GM21515 (cell line): Measurements from ENCODE around the gene DYNC1H1.
"Not testable (repeated sequence)": the region's sequence is repeated elsewhere in the genome, so short reads cannot be mapped to it uniquely, and the experiment has no call there.

Source experiments
- ATAC-seq: cut with Tn5 transposase; IDR thresholded peaks from one replicate; pipeline ENCODE4 v1.9.1; 2021; ENCODE audit not compliant: unreplicated experiment

The DYNC1H1 gene

DNA sequence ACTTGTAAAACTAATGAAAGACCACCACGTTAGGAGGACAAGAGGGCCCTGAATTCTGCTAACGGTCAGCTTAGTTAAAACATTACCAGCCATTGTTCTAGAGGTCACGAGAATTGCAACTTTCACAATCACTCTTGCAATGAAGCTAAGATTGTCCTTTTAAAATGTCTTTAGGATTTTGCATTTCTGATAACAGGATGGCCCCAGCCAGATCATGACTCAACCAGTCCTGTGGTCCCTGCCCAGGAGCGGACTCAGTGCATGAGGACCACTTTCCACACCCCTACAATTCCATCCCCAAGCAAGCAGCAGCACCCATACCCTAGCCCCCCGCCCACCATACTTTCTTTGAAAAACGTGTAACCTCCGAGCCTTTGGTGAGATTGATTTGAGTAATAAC, 93.8 kb downstream of the DYNC1H1 start:
- ATAC-seq, result no peak

DNA sequence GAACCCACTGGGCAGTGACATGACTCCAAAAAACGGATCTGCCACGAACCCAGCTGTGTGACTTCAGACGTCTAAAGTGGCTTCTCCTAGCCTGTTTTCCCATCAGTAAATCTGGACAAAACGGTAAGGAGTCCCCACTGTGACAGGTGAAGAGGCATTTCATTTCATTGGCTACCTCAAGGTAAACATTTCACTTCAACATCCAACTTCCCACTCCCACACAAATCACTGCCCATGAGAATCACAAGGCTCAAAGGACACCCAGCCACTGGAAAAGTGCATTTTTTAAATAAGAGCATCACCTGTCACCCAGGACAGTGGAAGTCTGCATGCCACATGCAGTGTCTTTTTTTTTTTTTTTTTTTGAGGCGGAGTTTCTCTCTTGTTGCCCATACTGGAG, 94.6 kb downstream of the DYNC1H1 start:
- ATAC-seq, result no peak

DNA sequence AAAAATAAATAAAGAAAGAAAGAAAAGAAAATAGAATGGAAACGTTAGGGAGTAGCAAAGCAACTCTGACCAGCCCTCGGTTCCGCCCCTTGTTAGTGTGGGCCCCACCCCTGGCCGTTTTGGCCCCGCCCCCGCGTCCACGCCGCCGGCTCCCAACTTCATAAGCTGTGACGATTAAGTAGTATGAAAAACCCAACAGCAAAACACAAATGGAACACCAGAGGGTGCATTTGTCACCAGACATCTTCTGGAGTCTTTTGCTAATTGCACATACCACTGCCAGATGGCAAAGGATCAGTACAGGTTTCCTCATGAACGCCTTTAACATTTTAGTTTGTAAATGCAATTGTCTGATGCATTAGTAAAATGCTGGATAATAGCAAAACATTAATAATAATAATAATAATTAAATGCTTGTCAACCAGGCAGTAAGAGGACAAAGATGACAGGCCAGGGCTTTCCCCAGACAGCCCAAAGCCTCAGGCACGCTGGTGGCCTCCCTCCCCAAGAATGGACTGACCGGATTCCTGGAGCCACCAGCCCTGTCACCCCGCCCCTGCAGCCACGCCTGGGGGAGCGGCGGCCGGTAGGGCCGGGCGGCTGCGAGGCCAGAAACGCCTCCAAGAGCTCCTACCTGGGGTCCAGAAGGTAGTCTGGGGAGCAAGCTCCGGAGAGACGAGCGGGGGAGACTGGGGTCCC, 98.9 kb downstream of the DYNC1H1 start:
- no peak for ATAC-seq

DNA sequence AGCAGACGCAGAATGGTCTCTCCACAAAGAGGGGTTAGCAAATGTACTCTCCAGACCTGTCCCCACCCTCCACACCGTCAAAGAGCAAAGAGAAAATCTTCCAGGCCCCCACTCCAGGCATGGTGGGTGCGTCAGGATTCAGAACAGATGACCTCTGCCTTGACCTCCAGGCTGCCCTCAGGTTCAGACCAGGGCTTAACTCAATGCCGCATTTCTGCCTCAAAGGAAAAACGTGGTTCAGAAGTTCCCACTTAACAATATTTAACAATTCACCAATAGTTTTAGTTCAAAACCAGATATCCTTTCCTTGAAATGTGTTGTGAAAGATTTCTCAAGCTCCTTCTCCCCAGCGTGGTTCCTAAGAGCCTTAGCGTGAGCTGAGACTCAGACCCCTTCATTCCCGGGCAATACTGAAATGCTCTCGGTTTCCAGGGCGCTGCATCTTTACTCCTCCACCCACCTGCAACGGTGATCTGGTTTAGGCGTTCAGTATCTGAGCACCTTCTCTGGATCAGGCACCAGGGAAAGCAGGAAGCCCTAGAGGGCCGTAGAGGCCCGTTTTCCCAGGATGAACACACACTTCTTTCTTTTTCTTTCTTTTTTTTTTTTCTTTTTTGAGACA, 99.5 kb downstream of the DYNC1H1 start:
- no peak for ATAC-seq

DNA sequence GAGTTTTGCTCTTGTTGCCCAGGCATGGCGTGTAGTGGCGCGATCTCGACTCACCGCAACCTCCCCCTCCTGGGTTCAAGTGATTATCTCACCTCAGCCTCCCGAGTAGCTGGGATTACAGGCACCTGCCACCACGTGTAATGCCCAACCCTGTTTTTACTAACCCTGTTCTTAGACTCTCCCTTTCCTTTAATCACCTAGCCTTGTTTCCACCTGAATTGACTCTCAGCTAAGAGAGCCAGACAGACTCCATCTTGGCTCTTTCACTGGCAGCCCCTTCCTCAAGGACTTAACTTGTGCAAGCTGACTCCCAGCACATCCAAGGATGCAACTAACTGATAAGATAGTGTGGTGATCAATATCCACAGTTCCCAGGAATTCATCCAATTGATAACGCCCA, 100.2 kb downstream of the DYNC1H1 start:
- not testable (repeated sequence) for ATAC-seq

DNA sequence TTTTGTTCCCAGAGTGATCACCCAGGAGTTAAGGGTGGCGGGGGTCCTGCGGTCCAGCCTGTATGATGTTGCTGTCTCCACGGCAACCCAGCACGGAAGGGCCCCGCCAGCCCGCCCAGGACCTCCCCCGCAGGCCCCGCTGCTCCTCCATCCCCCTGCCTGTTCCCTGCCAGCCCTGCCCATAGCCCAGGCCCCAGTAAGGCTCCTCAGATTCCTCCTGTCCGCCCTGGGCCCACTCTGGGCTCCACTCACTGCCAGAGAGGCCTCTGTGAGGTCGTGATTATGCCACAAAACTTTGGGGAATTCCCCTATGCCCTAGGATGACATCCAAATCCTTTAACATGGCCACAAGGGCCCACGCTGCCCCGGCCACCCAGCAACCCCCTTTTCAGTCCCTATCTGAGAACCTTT, 101.7 kb downstream of the DYNC1H1 start:
- ATAC-seq, result no peak

DNA sequence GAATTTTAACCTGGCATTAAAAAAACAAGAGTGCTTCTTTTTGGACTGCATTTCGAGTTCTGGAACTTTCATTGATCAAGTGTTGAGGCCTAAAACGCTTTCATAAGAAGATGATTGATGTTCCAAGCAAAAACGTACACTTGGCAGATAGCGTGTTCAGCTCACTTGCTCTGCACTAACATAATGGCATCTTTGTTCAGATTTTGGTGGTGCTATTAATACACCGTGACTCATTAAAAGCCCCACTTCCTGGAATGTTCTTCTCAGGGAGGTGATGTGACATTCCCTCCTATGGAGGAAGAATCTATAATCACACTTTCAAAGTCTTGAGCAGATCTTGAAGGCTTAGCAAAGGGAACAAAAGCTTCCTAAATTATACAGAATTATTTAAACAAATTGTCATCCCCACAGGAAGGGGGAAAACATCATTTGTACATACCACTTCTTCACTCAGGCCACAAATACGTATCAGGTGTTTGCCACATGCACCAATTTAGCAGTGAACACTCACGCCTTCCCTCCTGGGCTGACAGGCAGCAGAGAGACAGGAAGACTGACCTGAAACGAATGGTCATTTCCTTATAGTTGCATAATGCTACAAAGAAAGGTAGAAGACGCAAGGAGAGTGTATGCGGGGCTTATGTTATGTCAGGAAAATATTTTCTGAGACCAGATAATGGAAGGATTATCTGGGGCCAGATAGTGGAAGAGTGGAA, 107.1 kb downstream of the DYNC1H1 start:
- ATAC-seq, result no peak

DNA sequence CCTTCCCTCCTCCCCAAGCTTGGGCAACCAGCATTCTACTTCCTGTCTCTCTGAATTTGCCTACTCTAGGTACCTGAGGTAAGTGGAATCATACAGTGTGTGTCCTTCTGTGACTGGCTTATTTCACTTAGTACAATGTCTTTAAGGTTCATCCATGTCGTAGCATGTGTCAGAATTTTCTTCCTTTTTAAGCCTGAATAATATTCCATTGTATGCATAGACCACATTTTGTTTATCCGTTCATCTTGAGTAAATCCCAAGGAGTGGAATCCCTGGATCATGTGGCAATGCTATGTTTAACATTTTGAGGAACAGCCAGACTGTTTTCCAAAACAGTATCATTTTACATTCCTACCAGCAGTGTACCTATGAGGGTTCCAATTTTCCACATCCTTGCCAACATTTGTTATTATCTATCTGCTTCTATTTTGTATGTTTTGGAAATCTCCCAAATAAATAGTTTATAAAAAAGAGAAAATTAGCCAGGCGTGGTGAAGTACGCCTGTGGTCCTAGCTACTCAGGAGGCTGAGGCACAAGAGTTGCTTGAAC, 110.1 kb downstream of the DYNC1H1 start:
- no peak for ATAC-seq

DNA sequence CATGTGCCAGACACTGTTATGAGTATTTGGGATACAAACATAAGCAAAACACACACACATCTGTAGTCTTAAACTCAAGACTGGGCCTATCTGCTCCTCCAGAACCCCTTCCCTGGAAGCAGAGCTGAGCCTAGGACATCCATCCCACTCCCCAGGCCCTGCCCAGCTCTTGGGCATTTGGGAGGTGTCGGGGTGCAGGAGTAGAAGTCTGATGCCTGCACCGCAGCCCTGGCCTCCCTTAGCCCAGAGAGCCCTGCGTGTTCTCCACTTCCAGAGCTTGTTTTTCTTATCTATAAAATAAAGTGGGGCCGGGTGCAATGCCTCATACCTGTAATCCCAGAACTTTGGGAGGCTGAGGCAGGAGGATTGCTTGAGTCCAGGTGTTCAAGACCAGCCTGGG, 110.8 kb downstream of the DYNC1H1 start:
- no peak for ATAC-seq

DNA sequence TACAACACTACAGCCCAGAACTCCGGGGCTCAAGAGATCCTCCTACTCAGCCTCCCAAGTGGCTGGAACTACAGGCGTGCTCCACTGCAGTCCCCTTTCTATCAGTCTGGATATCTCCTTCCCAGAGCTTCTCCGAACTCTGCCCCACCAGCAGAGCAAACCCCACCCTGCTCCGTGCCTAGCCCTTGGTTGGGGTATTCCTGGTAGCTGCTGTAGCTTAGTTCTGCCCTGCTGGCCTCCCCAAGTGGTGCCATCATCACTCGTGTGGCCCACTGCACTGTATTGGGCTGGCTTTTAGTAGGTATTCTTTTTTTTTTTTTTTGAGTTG, 113.0 kb downstream of the DYNC1H1 start:
- ATAC-seq, result no peak

DNA sequence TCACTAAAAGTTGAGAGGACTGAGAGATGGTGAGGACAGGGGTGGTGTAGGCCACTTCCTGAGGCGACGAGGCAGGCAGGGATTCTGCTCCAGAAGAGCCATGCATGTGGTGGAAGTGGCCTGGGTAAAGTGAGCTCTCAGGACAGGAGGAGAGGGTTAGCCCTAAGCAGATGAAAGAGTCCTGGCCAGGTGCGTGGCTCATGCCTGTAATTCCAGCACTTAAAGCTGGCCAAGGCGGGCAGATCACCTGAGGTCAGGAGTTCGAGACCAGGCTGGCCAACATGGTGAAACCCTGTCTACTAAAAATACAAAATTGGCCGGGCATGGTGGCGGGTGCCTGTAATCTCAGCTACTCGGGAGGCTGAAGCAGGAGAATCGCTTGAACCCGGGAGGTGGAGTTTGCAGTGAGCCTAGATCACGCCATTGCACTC, 114.0 kb downstream of the DYNC1H1 start:
- not testable (repeated sequence) for ATAC-seq

DNA sequence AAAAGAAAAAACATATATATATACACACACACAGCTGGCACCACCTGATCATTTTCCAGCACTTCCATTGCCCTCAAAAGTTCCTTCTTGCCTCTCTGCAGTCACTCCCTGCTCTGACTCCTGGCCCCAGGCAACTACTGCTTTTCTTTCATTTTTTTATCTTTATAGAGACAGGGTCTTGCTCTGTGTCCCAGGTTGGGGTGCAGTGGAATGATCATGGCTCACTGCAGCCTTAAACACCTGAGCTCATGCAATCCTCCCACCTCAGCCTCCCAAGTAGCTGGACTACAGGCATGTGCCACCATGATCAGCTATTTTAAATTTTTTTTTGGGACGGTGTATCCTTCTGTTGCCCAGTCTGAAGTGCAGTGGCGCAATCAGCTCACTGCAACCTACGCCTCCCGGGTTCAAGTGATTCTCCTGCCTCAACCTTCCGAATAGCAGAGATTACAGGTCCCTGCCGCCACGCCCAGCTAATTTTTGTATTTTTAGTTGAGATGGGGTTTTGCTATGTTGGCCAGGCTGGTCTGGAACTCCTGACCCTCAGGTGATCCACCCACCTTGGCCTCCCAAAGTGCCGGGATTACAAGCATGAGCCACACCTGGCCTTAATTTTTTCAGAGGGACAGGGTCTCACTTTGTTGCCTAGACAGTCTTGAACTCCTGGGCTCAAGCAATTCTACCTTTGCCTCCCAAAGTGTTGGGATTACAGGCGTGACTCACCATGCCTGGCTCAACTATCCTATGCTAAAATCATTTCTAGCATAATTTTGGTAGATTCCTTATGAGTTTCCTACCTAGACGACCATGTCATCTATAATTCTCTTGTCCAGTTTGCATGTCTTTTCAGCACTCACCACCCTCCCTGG, 114.7 kb downstream of the DYNC1H1 start:
- ATAC-seq, result no peak

DNA sequence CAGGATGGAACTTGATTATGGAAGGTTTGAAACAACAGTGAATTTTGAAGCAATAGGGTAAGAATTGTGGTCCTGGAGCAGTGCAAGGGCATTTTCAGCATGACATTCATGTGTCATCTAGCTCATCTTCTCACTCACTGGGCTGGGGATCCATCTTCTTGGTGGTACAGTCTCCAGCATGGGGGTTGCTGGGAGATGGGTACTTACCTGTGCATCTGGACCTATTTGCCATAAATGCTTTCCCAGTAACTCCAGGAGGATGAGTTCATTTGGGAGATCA, 115.3 kb downstream of the DYNC1H1 start:
- ATAC-seq, result no peak

DNA sequence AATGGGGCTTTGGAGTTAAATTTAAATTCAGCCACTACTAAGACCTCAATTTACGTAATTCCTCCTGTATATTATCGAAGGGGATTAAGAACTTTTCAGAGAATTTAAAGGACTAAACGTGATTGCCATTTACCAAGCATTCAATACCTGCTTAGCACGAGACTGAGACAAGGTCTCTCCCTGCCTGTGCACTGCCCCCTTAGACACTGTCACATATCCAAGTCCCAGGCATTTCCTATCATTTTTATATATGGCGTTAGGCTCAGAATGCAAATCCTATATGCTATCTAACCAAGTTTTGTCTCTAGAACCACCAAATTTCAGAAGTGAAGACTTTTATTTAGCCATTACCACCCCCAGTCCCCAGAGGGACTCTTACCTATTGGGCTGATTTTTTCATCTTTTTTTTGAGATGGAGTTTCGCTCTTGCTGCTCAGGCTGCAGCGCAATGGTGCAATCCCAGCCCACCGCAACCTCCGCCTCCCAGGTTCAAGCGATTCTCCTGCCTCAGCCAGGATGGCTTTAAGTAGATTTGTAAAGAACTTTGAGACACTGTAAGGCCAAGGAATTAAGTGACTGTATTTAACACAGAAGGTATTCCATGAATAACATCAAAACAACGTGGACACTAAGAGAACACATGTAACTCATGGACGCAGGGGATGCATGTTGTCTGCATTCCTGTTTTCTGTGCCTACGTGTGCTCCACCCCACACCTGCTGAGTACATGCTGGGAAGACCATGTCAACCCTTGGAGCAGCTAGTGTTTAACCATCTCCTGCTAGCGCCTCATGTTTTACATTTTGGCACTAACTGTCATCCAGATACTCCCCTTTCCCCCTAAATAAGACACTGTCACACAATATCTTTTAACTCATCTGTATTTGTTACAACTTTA, 116.1 kb downstream of the DYNC1H1 start:
- no peak for ATAC-seq

DNA sequence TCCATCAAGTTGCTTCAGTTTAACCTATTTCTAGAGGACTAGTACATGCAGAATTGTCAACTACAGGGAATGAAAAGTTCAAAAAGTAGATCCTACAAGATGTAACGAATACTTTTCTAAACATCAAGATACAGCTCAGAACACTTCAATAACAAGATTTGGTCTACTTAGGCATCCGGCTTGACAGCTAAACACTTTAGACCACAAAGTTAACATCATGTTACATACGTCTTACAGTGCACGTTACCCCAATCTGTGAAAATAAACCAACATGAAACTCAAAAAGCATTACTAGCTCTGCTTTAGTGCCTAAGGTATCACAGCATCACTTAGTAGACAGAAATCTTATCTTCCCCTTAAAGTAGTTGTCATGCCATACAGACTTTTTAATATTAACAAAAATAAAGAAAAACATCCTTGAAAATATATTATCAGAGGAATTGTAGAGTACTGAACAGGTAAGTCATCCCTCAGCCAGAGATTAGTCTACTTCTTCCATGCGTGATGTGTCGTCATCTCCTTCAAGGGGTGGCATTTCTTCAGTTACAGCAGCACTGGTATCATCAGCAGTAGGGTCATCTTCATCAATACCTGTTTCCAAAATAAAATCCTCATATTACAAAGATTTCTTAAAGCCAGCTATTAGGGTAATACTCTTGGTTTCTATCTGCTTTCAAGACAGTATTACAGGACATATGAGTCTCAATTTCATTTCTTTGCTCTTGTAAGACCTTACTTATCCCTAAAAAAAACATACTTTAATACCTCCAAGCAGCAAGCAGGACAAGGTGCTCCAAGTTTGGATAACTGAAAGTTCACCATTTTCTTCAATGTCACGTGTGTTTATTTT, 117.1 kb downstream of the DYNC1H1 start:
- ATAC-seq, result no peak

DNA sequence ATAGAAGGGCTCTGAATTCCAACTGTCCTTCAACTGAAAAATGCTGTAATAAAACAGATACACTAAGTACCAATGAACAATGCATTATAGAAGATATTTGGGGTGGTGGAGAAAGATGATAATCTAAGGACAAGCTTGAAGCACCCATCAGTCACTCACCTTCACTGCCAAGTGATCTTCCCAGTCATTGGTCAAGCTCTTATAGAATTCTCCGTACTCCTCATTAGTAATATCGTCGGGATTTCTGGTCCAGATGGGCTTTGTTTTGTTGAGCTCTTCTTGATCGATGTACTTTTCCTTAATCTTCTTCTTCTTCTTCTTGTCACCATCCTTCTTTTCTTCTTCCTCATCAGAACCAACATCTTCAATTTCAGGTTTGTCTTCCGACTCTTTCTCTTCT, 120.1 kb downstream of the DYNC1H1 start:
- not testable (repeated sequence) for ATAC-seq

DNA sequence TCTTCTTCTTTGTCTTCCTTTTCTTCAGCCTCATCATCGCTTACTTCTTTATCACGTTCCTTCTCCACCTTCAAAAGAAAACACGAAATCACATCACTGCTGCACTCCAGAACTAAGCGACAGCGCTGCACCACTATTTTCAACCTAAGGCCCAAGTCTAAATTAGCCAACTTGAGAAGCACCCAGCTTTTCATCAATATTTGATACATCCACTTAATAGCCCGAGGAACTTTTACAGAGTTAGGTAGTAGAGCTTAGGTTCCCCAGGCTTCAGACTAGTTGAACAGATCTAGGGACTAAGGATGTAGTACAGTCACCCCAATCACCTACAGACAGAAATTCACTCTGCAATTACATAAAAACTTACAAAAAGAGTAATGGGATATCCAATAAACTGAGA, 120.6 kb downstream of the DYNC1H1 start:
- no peak for ATAC-seq

DNA sequence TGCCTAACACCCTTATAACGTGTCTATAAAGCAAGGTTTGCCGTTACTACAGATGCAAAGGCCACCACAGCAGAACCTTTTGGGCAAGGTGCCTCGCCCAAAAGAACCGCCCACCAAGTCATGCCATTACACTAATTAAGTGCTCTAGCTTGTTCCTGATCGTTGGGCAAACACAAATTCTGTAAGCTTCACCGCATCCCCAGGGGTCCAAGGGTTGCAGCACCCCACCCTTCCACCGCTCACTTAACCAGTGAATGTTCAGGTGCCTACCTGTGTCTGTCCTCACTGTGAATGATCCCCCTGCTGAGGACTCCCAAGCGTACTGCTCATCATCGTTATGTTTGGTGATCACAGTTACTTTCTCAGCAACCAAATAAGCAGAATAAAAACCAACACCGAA, 121.1 kb downstream of the DYNC1H1 start:
- no peak for ATAC-seq

DNA sequence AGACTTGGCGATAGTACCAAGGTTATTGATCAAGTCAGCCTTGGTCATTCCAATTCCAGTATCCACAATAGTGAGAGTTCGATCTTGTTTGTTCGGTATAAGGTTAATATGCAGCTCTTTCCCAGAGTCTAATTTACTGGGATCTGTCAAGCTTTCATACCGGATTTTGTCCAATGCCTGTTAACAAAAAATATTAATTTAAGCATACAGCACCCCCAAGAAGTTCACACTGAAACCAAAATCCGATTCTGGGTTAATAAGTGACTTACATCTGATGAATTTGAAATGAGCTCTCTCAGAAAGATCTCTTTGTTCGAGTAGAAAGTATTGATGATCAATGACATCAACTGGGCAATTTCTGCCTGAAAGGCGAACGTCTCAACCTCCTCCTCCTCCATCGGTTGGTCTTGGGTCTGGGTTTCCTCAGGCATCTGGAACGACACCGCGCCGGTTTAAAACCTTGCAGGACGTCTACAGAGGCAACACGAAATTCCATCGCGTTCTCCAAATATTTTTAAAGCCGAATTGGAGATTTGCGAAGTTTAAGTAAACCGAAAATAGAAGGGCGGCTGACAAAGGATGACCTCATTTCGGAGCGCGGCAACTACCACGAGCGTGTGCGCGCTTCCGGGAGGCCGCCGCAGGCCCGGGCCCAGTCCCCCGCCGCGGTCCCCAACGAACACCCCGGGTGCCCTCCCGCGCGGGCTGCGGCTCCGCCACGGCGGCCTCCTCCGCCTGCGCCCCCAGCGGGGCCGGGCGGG, 121.8 kb downstream of the DYNC1H1 start:
- ATAC-seq, result peak; percentile 29
